Type B pancreatic cell (in vitro differentiated cells): Measurements from ENCODE around the gene GDPD5. TPM values are rescaled to one million over a fixed set of nuclear protein-coding genes. Genes with fewer than 3 reads are reported as not detected.

Experiments used
- DNase-seq: peaks from one replicate; pipeline ENCODE4 v3.0.0; 2021; ENCODE audit warnings: mixed read lengths; ENCODE audit not compliant: unreplicated experiment; ENCODE audit errors: extremely low spot score
- H3K27ac Mint-ChIP-seq: 2 replicates; pipeline ENCODE4 v1.8.0; 2021; ENCODE audit warnings: mild to moderate bottlenecking, mixed read lengths
- H3K27me3 Mint-ChIP-seq: 2 replicates; pipeline ENCODE4 v1.8.0; 2021; ENCODE audit warnings: mixed read lengths
- H3K36me3 Mint-ChIP-seq: 2 replicates; pipeline ENCODE4 v1.8.0; 2021; ENCODE audit warnings: mixed read lengths
- H3K4me1 Mint-ChIP-seq: one replicate; pipeline ENCODE4 v1.8.0; 2021; ENCODE audit warnings: mixed read lengths; ENCODE audit not compliant: unreplicated experiment
- H3K4me3 Mint-ChIP-seq: 2 replicates; pipeline ENCODE4 v1.8.0; 2021; ENCODE audit warnings: mild to moderate bottlenecking, mixed read lengths
- H3K9me3 Mint-ChIP-seq: 2 replicates; pipeline ENCODE4 v1.8.0; 2021; ENCODE audit warnings: mixed read lengths
- CTCF ChIP-seq: fragments of 200-600 bp; sonication (generic); conservative IDR thresholded peaks from 2 replicates; pipeline ENCODE4 v1.5.0; 2021; ENCODE audit warnings: antibody characterized with exemption, mild to moderate bottlenecking
- total RNA-seq: library from RNA; stranded (reverse); gene quantifications from 2 replicates; pipeline ENCODE4 v1.2.1, GENCODE V29; 2021; ENCODE audit warnings: low replicate concordance

Gene GDPD5
- total RNA-seq, 1 donor from 2014 or later, result 11.3 TPM

DNA sequence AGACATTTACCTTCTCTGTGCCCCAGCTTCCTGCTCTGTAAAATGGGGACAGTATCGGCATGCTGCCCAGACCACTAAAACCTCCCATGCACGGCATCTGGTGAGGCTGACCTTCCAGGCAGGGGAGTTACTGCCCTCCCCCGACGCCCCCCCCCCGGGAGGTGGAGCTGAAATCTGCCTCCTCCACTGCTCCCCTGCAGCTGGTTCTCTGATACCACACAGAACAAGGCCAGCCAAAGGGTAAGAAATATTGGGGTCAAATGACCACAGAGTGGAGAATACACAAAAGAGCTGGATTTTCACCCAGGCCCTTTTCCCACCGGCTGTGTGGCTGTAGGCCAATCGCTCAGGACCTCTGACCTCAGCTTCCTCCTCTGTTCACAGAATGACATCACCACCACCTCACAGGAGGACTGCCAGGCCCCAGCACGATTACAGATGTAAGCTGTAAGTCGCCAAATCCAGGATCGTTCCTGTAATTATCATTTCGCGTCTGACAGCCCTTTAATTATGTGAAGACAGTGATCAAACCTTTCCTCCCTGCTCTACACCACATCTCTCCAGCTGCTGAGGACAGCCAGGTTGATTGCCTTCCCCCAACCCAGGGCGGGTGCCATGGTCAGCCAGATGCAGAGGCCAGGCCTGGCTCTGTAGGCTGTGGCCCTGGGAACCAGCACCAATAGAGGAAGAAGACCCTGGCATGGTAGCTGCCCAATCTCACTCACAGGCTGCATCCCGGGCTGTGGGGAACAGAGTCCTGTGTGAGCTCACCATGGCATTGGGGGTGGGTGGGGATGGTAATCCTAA lies 57.0 kb downstream of the GDPD5 start:
- peaks cover 70% of the 10 kb centered on the region for H3K4me1 Mint-ChIP-seq
- peak overlapping the region; percentile 41 for H3K4me3 Mint-ChIP-seq
- no peak for TF ChIP-seq CTCF
- no peaks in the 10 kb centered on the region for H3K9me3 Mint-ChIP-seq
- DNase-seq, result no peak
- H3K27me3 Mint-ChIP-seq, result no peaks in the 10 kb centered on the region
- H3K27ac Mint-ChIP-seq, result no peak overlapping the region
- no peaks in the 10 kb centered on the region for H3K36me3 Mint-ChIP-seq

DNA sequence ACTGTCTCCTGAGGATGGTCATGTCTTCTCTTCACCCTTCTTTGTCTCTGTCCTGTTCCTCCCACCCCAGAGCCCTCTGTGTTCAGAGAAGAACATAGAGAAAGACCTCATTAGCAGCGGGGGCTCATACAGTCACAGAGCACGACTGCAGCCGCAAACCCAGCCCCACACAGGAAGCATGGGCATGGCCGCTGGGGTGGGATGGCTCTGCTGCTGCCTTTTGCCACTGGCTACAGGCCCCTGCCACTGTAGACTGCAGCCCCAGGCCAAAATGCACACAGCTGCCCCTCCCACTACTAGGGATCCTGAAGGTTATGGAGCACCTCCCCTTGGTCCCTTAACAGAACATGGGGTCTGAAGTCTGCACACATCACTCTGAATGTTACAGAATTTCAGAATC lies 57.9 kb downstream of the GDPD5 start:
- Mint-ChIP-seq H3K36me3 (no peaks in the 10 kb centered on the region), H3K4me3 (no peak overlapping the region), H3K4me1 (peaks cover 71% of the 10 kb centered on the region), H3K27ac (no peak overlapping the region), H3K27me3 (no peaks in the 10 kb centered on the region), H3K9me3 (no peaks in the 10 kb centered on the region)
- no peak for TF ChIP-seq CTCF
- no peak for DNase-seq

- H3K27me3 Mint-ChIP-seq, result no peaks in the 10 kb centered on the region
- no peak for DNase-seq
These were observed 58.4 kb downstream of the GDPD5 start for GRCh38 chr11:75467311-75467710.

DNA sequence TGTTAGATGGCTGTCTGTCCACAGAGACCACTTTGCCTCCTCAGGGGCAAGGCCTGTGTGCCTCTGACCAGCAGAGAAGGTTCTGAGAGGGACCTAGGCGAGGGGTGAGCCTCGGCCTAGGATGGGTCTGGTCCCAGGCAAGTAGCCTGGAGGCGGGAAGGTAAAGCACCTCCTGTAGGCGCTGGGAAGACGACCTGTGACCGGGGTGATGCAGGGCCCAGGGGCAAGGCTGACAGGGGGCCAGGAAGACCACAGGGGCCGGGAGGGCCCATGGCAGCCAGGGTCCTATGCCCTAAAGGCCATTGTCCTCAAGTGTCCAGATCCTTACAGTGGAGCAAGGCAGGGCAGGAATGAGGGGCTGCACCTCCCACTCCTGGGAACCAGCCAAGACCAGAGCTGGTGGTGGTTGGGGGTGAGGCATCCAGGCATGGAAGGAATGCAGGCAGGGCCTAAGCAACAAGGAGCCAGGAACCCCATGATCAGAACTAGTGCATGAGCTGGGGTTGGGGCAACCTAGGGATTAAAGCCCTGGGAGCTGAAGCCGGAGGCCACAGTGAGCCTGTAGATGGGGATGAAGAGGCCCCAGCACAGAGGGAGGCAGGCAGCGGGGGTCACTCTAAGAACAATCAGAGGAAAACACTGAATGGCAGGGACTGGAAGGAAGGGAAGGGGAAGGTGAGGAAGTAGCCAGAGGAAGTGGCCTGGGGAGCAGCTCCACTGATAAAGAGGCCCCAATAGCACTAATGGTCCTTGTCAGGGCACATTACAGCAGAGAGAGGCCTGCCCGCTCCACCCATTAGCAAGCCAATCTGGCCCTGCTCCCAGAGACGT lies 59.8 kb downstream of the GDPD5 start:
- H3K27me3 Mint-ChIP-seq, result no peaks in the 10 kb centered on the region
- H3K36me3 Mint-ChIP-seq, result no peaks in the 10 kb centered on the region
- no peaks in the 10 kb centered on the region for H3K9me3 Mint-ChIP-seq
- TF ChIP-seq CTCF, result no peak
- H3K27ac Mint-ChIP-seq, result peak overlapping the region; percentile 31
- DNase-seq, result no peak
- no peak overlapping the region for H3K4me3 Mint-ChIP-seq
- H3K4me1 Mint-ChIP-seq, result peaks cover 63% of the 10 kb centered on the region

More at GRCh38 chr11:75467311-75467710, 58.4 kb downstream of the GDPD5 start:
- peaks cover 70% of the 10 kb centered on the region for H3K4me1 Mint-ChIP-seq
- no peak overlapping the region for H3K27ac Mint-ChIP-seq
- TF ChIP-seq CTCF, result no peak
- no peaks in the 10 kb centered on the region for H3K36me3 Mint-ChIP-seq
- H3K4me3 Mint-ChIP-seq, result no peak overlapping the region
- H3K9me3 Mint-ChIP-seq, result no peaks in the 10 kb centered on the region

- H3K4me1 Mint-ChIP-seq, result peaks cover 43% of the 10 kb centered on the region
- TF ChIP-seq CTCF, result no peak
- H3K27ac Mint-ChIP-seq, result peak overlapping the region; percentile 73
- H3K9me3 Mint-ChIP-seq, result no peaks in the 10 kb centered on the region
- no peak for DNase-seq
- no peaks in the 10 kb centered on the region for H3K27me3 Mint-ChIP-seq
- no peaks in the 10 kb centered on the region for H3K36me3 Mint-ChIP-seq
- H3K4me3 Mint-ChIP-seq, result no peak overlapping the region
These were observed 62.5 kb downstream of the GDPD5 start for GRCh38 chr11:75463106-75463774.
